HEK293T (cell line): ENCODE data around the gene ALK.

Source experiments
- ARNT ChIP-seq: fragments of 450-650 bp; IDR thresholded peaks from 2 replicates; pipeline ENCODE4 v1.6.1; 2017; ENCODE audit warnings: mild to moderate bottlenecking
- BHLHE40 ChIP-seq: fragments of 450-650 bp; IDR thresholded peaks from 2 replicates; pipeline ENCODE4 v1.6.1; 2016; ENCODE audit warnings: mild to moderate bottlenecking, moderate library complexity, borderline replicate concordance
- ELF4 ChIP-seq: fragments of 450-650 bp; IDR thresholded peaks from 2 replicates; pipeline ENCODE4 v1.6.1; 2017; ENCODE audit warnings: antibody characterized with exemption
- FOXA1 ChIP-seq: fragments of 450-650 bp; IDR thresholded peaks from 2 replicates; pipeline ENCODE4 v1.6.1; 2016; ENCODE audit warnings: mild to moderate bottlenecking
- FOXK2 ChIP-seq: fragments of 450-650 bp; IDR thresholded peaks from 2 replicates; pipeline ENCODE4 v1.6.1; 2016; ENCODE audit warnings: mild to moderate bottlenecking
- FOXM1 ChIP-seq: fragments of 450-650 bp; IDR thresholded peaks from 2 replicates; pipeline ENCODE4 v1.6.1; 2017; ENCODE audit warnings: mild to moderate bottlenecking, borderline replicate concordance
- HDGF ChIP-seq: fragments of 450-650 bp; IDR thresholded peaks from 2 replicates; pipeline ENCODE4 v1.6.1; 2017; ENCODE audit warnings: antibody characterized with exemption, borderline replicate concordance
- L3MBTL2 ChIP-seq: fragments of 450-650 bp; conservative IDR thresholded peaks from 2 replicates; pipeline ENCODE4 v1.6.1; 2016; ENCODE audit warnings: mild to moderate bottlenecking
- PKNOX1 ChIP-seq: fragments of 450-650 bp; IDR thresholded peaks from 2 replicates; pipeline ENCODE4 v1.6.1; 2016
- SP1 ChIP-seq: fragments of 450-650 bp; IDR thresholded peaks from 2 replicates; pipeline ENCODE4 v1.6.1; 2017
- SUZ12 ChIP-seq: fragments of 450-650 bp; IDR thresholded peaks from 2 replicates; pipeline ENCODE4 v1.6.1; 2016; ENCODE audit warnings: mild to moderate bottlenecking
- ZNF384 ChIP-seq: fragments of 450-650 bp; IDR thresholded peaks from 2 replicates; pipeline ENCODE4 v1.6.1; 2016

DNA sequence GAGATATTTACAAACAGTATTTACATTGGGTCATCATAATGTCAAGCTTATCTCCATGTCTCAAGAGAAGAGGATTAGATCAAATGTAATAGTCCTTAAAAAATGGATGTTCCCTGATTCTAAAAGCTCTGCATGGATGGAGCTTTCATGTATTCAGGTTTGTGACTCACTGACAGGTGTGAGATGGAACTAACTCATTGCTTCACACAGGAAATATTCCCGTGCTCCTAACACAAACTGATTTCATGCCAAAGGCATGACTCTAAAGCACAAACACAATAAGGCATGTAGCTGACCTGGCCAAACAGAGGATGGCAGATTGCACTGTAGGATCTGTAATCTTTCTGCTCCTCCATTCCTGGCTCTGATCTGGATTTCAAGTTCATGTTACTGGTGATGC is 110.0 kb downstream of the ALK start:
- TF ChIP-seq L3MBTL2 (no peak), ARNT (no peak), BHLHE40 (no peak), FOXA1 (no peak), FOXK2 (no peak), FOXM1 (no peak), HDGF (no peak), ZNF384 (no peak), SUZ12 (no peak), ELF4 (no peak), SP1 (no peak), PKNOX1 (no peak)
